Prostate gland (tissue), 2 donors: Measurements from ENCODE around the gene TSACC. TPM values are rescaled to one million over a fixed set of nuclear protein-coding genes. Genes with fewer than 3 reads are reported as not detected.

ENCODE experiments used
- DNase-seq: peaks from one replicate; pipeline ENCODE4 v3.0.0-alpha.2; 2019; ENCODE audit warnings: low spot score
- H3K27ac ChIP-seq, 2 donors: fragments of 200-600 bp; sonication (generic); 2 replicates each; pipeline ENCODE4 v1.5.1; 2017 to 2019
- H3K27me3 ChIP-seq: fragments of 200-600 bp; sonication (generic); replicated peaks from 2 replicates; pipeline ENCODE4 v1.5.1; 2019; ENCODE audit not compliant: insufficient read depth
- H3K36me3 ChIP-seq, 2 donors: fragments of 200-600 bp; sonication (generic); 1 replicate in 1 of 2; 2 replicates in 1 of 2; pipeline versions ENCODE4 v1.5.1 to v1.8.1; 2017 to 2019
- H3K4me1 ChIP-seq: fragments of 200-600 bp; sonication (generic); replicated peaks from 2 replicates; pipeline ENCODE4 v1.5.1; 2019
- H3K4me3 ChIP-seq, 2 donors: fragments of 200-600 bp; sonication (generic); 2 replicates each; pipeline ENCODE4 v1.5.1; 2017 to 2019
- H3K9me3 ChIP-seq: fragments of 200-600 bp; sonication (generic); 2 replicates; pipeline ENCODE4 v1.5.1; 2017
- POLR2A ChIP-seq: fragments of 450-650 bp; IDR thresholded peaks from one replicate; pipeline ENCODE4 v1.6.1; 2016; ENCODE audit warnings: antibody characterized with exemption, mild to moderate bottlenecking
- POLR2AphosphoS5 ChIP-seq: sonication (generic); formaldehyde crosslinking; IDR thresholded peaks from one replicate; pipeline ENCODE4 v1.6.1; 2017; ENCODE audit warnings: antibody characterized with exemption
- WGBS: methylation state at CpG from one replicate; pipeline ENCODE4 v1.1.5; 2018; 5-methylcytosine and 5-hydroxymethylcytosine counted together
- intact Hi-C: fragments of 100-400 bp; cut with DNase I; formaldehyde crosslinking; loops from one replicate; pipeline ENCODE4 v1.14.2; 2022
- total RNA-seq, 2 donors: library from RNA; depleted of rRNA; stranded (reverse); fragments of >200 nt; gene quantifications; one replicate each; pipeline ENCODE4 v1.1.0, GENCODE V29; 2016
- TF ChIP-seq, protein P1 (sequence below), 4 experiments: fragments of 200-600 bp in 2 of 4; fragments of 450-650 bp in 2 of 4; sonication (generic) in 2 of 4; IDR thresholded peaks; 1 replicate in 3 of 4; 2 replicates in 1 of 4; pipeline ENCODE4 v1.5.1; 2016 to 2019; ENCODE audit warnings: antibody characterized with exemption in 4 of 4, mild to moderate bottlenecking in 2 of 4, moderate library complexity in 2 of 4

The TSACC gene
- total RNA-seq, 2 donors from 2014 or later: 58.7 TPM; not detected in 1

DNA sequence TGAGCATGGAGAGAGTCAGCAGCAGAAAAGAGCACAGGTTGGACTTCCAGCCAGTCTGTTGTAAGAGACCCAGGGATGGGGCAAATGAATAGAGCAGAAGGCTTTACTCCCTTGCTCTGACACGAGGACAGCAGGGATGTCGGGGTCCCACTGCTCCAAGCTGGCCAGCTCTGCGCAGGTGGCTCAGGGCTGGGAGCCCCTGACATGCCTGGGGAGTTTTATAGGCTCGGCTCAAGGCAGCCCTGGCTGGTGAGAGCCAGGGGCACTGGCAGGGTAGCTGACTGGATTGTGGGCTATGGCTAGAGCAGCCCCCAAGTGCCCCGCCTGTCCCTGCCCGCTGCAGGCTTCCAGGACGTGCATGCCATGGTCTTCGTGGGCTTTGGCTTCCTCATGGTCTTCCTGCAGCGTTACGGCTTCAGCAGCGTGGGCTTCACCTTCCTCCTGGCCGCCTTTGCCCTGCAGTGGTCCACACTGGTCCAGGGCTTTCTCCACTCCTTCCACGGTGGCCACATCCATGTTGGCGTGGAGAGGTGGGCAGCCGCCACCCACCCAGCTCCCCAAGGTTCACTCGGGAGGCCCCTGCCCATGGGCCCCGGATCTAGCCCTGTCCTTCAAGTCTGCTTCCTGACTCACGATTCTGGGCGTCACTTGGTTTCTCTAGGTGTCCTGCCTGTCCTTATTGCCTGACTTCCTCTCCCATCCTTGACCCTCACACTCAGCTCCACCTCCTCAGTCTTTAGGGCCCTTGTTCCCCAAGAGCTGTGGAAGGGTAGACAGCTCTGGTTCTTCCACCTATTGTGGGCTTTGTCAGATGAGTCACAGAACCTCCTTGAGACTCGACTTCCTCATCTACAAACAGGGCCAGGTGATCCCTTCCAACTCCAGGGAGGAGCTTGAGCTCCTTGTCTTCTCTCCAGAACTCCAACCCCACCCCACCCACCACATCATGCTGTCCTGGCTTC, 38.9 kb downstream of the TSACC start:
- no peak overlapping the region for H3K27ac ChIP-seq
- no peaks in the 10 kb centered on the region for H3K36me3 ChIP-seq
- WGBS: 70% methylated on average over 19 of the region's 20 CpGs
- DNase-seq: no peak
- TF ChIP-seq, protein P1, sequence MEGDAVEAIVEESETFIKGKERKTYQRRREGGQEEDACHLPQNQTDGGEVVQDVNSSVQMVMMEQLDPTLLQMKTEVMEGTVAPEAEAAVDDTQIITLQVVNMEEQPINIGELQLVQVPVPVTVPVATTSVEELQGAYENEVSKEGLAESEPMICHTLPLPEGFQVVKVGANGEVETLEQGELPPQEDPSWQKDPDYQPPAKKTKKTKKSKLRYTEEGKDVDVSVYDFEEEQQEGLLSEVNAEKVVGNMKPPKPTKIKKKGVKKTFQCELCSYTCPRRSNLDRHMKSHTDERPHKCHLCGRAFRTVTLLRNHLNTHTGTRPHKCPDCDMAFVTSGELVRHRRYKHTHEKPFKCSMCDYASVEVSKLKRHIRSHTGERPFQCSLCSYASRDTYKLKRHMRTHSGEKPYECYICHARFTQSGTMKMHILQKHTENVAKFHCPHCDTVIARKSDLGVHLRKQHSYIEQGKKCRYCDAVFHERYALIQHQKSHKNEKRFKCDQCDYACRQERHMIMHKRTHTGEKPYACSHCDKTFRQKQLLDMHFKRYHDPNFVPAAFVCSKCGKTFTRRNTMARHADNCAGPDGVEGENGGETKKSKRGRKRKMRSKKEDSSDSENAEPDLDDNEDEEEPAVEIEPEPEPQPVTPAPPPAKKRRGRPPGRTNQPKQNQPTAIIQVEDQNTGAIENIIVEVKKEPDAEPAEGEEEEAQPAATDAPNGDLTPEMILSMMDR (IDR thresholded peaks at IDR 0.05): no peak
- no peak overlapping the region for H3K4me3 ChIP-seq
- no peaks in the 10 kb centered on the region for H3K4me1 ChIP-seq
- H3K9me3 ChIP-seq: no peaks in the 10 kb centered on the region
- no peaks in the 10 kb centered on the region for H3K27me3 ChIP-seq
- intact Hi-C loops: no loop called here

DNA sequence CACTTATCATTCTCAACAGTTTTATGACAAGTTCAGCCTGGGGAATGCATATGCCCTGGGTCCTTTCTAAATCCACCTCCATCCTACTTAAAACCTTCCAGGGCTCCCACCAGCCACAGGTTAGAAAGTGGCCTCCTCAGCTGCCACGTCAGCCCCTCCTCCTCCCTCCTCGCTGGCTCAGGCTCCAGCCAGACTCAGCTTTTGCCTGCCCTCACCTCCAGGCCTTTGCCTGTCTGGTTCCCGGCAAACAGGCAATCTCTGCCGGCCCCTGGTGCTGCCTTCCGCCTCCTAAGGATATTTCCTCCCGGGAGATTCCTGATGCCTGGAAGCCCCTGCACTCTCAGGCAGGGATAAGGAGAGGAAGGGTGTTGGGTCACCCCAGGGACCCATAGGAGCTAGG, 40.2 kb downstream of the TSACC start:
- H3K27ac ChIP-seq: no peak overlapping the region
- TF ChIP-seq, protein P1 (IDR thresholded peaks at IDR 0.05): no peak
- TF ChIP-seq POLR2A: no peak
- TF ChIP-seq POLR2AphosphoS5: no peak
- no peak for DNase-seq
- WGBS: 81% methylated on average over 6 of the region's 6 CpGs
- intact Hi-C loops: no loop called here
- no peak overlapping the region for H3K4me3 ChIP-seq
- H3K27me3 ChIP-seq: no peaks in the 10 kb centered on the region
- no peaks in the 10 kb centered on the region for H3K9me3 ChIP-seq
- H3K36me3 ChIP-seq: no peaks in the 10 kb centered on the region
- no peaks in the 10 kb centered on the region for H3K4me1 ChIP-seq

DNA sequence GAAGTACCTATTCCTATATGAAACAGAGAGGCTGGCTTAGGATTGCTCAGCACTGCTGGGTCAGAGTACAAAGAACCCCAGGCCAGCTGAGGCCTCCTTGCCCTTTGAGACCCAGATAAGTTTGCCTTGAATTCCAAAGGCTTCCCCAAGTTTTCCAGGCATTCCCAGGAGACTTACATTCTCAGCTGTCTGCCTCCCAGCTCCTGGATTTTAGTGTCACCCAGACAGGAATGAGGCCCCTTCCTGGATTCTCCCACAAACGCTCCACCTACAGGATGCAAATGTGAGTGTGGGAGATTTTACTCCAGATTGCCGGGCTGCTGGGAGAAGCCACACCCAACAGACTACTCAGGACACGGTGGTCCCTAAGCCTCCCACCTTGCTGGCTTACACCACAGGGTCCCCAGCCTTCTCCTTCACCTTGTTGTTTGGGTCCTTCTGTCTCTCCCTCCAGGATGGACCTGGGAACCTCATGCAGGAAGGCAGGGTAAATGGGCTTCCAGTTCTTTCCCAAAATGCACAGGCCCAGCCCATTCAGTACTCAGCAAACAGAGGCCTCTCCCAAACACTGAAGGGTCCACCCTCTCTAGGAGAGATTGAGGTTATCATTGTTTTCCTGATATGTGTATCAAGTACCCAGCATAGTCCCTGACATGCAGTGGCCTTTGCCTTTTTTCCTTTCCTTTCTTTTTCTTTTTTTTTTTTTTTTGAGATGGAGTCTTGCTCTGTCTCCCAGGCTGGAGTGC, 41.3 kb downstream of the TSACC start:
- no peaks in the 10 kb centered on the region for H3K36me3 ChIP-seq
- no peak for DNase-seq
- 44% methylated on average over 3 of the region's 3 CpGs for WGBS
- no peaks in the 10 kb centered on the region for H3K27me3 ChIP-seq
- no peak overlapping the region for H3K27ac ChIP-seq
- no peak overlapping the region for H3K4me3 ChIP-seq
- intact Hi-C loops: loop anchor here (10.0 kb wide), 1 partner anchor 235 kb away; the partner anchor contains the start of gene HAPLN2
- no peaks in the 10 kb centered on the region for H3K9me3 ChIP-seq
- H3K4me1 ChIP-seq: no peaks in the 10 kb centered on the region
- no peak for TF ChIP-seq POLR2A
- TF ChIP-seq POLR2AphosphoS5: no peak
- TF ChIP-seq, protein P1 (IDR thresholded peaks at IDR 0.05): no peak

DNA sequence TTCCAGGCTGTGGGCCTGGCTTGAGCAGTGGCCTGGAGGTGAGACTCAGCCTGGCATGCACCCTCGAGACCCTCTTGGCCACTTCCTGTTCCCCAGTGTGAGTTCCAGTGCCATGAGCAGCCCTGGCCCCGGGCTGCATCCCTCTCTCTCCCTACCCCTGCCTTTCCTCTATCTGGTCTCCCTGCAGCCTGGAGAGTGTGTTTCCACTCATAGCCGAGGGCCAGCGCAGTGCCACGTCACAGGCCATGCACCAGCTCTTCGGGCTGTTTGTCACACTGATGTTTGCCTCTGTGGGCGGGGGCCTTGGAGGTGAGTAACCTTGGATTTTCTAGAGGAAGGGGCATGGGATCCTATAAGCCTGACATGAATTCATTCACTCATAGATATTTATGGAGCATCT, 44.2 kb downstream of the TSACC start:
- no peak overlapping the region for H3K4me3 ChIP-seq
- no peaks in the 10 kb centered on the region for H3K4me1 ChIP-seq
- no peaks in the 10 kb centered on the region for H3K9me3 ChIP-seq
- WGBS: 73% methylated on average over 7 of the region's 7 CpGs
- H3K36me3 ChIP-seq: no peaks in the 10 kb centered on the region
- no peak overlapping the region for H3K27ac ChIP-seq
- intact Hi-C loops: loop anchor here (10.0 kb wide), 1 partner anchor 232 kb away; the partner anchor contains the start of gene HAPLN2
- peaks cover 1% of the 10 kb centered on the region for H3K27me3 ChIP-seq
- TF ChIP-seq POLR2A: no peak
- TF ChIP-seq, protein P1 (IDR thresholded peaks at IDR 0.05): no peak
- no peak for TF ChIP-seq POLR2AphosphoS5
- DNase-seq: no peak
